Measurements from ENCODE around the gene THSD7A. TPM values are rescaled to one million over a fixed set of nuclear protein-coding genes. Genes with fewer than 3 reads are reported as not detected.

THSD7A gene
- polyA plus RNA-seq, 1 donor from 2014 or later, result 18.5 TPM

GRCh38 chr7:11811709-11812108 is 20.3 kb downstream of the THSD7A start:
- Histone ChIP-seq H3K27me3 (ENCODE audit: insufficient read depth, low read depth, low read length) (no peaks in the 10 kb centered on the region), H3K9me2 (ENCODE audit: insufficient read depth, low read length) (no peaks in the 10 kb centered on the region), H2AFZ (ENCODE audit: low read depth, low read length) (no peak overlapping the region), H3K27ac (ENCODE audit: low read length) (no peak overlapping the region), H3K36me3 (ENCODE audit: insufficient read depth, low read length) (no peaks in the 10 kb centered on the region), H3K9me3 (ENCODE audit: low read length) (no peaks in the 10 kb centered on the region), H3K4me2 (ENCODE audit: low read length) (no peak overlapping the region), H3K4me3 (ENCODE audit: low read length) (no peak overlapping the region), H3K79me2 (replicated peaks; ENCODE audit: insufficient read depth, low read length) (no peaks in the 10 kb centered on the region), H3K9ac (ENCODE audit: low read length) (no peak overlapping the region), H4K20me1 (ENCODE audit: insufficient read depth) (no peaks in the 10 kb centered on the region), H3F3A (ENCODE audit: insufficient read depth, low read length, poor library complexity, severe bottlenecking) (no peaks in the 10 kb centered on the region)
- TF ChIP-seq TAF1 (IDR thresholded peaks at IDR 0.05; ENCODE audit: low read depth) (no peak), RAD21 (conservative IDR thresholded peaks at IDR 0.05) (no peak), EZH2 (IDR thresholded peaks at IDR 0.05; ENCODE audit: borderline replicate concordance, insufficient read depth, low read length, poor library complexity, severe bottlenecking) (no peak), REST (IDR thresholded peaks at IDR 0.05; ENCODE audit: borderline replicate concordance) (no peak), MXI1 (conservative IDR thresholded peaks at IDR 0.05; ENCODE audit: poor library complexity, severe bottlenecking) (no peak), SMC3 (conservative IDR thresholded peaks at IDR 0.05; ENCODE audit: poor library complexity) (no peak), EP300 (conservative IDR thresholded peaks at IDR 0.05; ENCODE audit: poor library complexity, severe bottlenecking) (no peak), POLR2AphosphoS5 (IDR thresholded peaks at IDR 0.05) (no peak), CTCF (IDR thresholded peaks at IDR 0.05; ENCODE audit: poor library complexity, severe bottlenecking) (no peak)

GRCh38 chr7:11810043-11810625 is 21.9 kb downstream of the THSD7A start:
- H3K36me3 ChIP-seq (ENCODE audit: insufficient read depth, low read length), result no peaks in the 10 kb centered on the region
- no peaks in the 10 kb centered on the region for H3K79me2 ChIP-seq (replicated peaks; ENCODE audit: insufficient read depth, low read length)
- H3K9me3 ChIP-seq (ENCODE audit: low read length), result no peaks in the 10 kb centered on the region
- no peak for TF ChIP-seq POLR2AphosphoS5 (IDR thresholded peaks at IDR 0.05)
- TF ChIP-seq MXI1 (conservative IDR thresholded peaks at IDR 0.05; ENCODE audit: poor library complexity, severe bottlenecking), result no peak
- TF ChIP-seq EZH2 (IDR thresholded peaks at IDR 0.05; ENCODE audit: borderline replicate concordance, insufficient read depth, low read length, poor library complexity, severe bottlenecking), result no peak
- TF ChIP-seq REST (IDR thresholded peaks at IDR 0.05; ENCODE audit: borderline replicate concordance), result no peak
- no peak for TF ChIP-seq TAF1 (IDR thresholded peaks at IDR 0.05; ENCODE audit: low read depth)
- no peak for TF ChIP-seq EP300 (conservative IDR thresholded peaks at IDR 0.05; ENCODE audit: poor library complexity, severe bottlenecking)
- no peak for TF ChIP-seq CTCF (IDR thresholded peaks at IDR 0.05; ENCODE audit: poor library complexity, severe bottlenecking)
- no peak for TF ChIP-seq SMC3 (conservative IDR thresholded peaks at IDR 0.05; ENCODE audit: poor library complexity)
- TF ChIP-seq RAD21 (conservative IDR thresholded peaks at IDR 0.05), result no peak
- no peak overlapping the region for H2AFZ ChIP-seq (ENCODE audit: low read depth, low read length)
- no peak overlapping the region for H3K4me3 ChIP-seq (ENCODE audit: low read length)
- no peaks in the 10 kb centered on the region for H3K9me2 ChIP-seq (ENCODE audit: insufficient read depth, low read length)
- H3K4me2 ChIP-seq (ENCODE audit: low read length), result no peak overlapping the region
- no peaks in the 10 kb centered on the region for H4K20me1 ChIP-seq (ENCODE audit: insufficient read depth)
- no peak overlapping the region for H3K27ac ChIP-seq (ENCODE audit: low read length)
- H3F3A ChIP-seq (ENCODE audit: insufficient read depth, low read length, poor library complexity, severe bottlenecking), result no peaks in the 10 kb centered on the region
- no peak overlapping the region for H3K9ac ChIP-seq (ENCODE audit: low read length)
- no peaks in the 10 kb centered on the region for H3K27me3 ChIP-seq (ENCODE audit: insufficient read depth, low read depth, low read length)
